HCT116 (cell line): ENCODE results near the gene IL1R2. TPM values are rescaled to one million over a fixed set of nuclear protein-coding genes. Genes with fewer than 3 reads are reported as not detected.

Experiments
- ATAC-seq: fragments of 200-7000 bp; cut with Tn5 transposase; 2 replicates; pipeline ENCODE4 v1.9.1; 2020; ENCODE audit warnings: mild to moderate bottlenecking, moderate library complexity
- BruUV-seq: library from RNA; stranded (reverse); fragments of 400-500 nt; replicated peaks from 2 replicates; lab custom pipeline; 2021; lab: Mats Ljungman, UMichigan
- CTCF ChIA-PET: fragments of 300-600 bp; sonication (Branson Sonifier 250); formaldehyde crosslinking; loops from one replicate; lab custom pipeline; 2021; ENCODE audit warnings: antibody characterized with exemption; lab: Charles Lee
- POLR2A ChIA-PET: fragments of 300-600, 350-600 bp; sonication (Branson Sonifier 250); formaldehyde crosslinking; loops from one replicate; lab custom pipeline; 2021; ENCODE audit warnings: antibody characterized with exemption; lab: Charles Lee
- RAD21 ChIA-PET, 2 experiments: fragments of 300-600 bp; sonication (Branson Sonifier 250); formaldehyde crosslinking; loops; one replicate each; lab custom pipeline; 2023; ENCODE audit warnings: low total read pairs in 2 of 2; ENCODE audit not compliant: uncharacterized antibody in 2 of 2, unreplicated experiment in 2 of 2, low non-redundant PET in 1 of 2; lab: Charles Lee
- DNase-seq: peaks from one replicate; pipeline ENCODE4 v3.0.0-alpha.2; 2010; ENCODE audit warnings: low read depth, low spot score
- H2AFZ ChIP-seq: fragments of 200-600 bp; shearing (Covaris generic), sonication (generic); 2 replicates; pipeline ENCODE4 v1.6.1; 2017; ENCODE audit warnings: low read depth, mixed run types, mixed read lengths, antibody characterized with exemption, low read length; ENCODE audit not compliant: poor library complexity, severe bottlenecking
- H3K27ac ChIP-seq: 2 replicates; pipeline ENCODE4 v1.5.1; 2012; ENCODE audit warnings: low read depth, low read length
- H3K27me3 ChIP-seq: fragments of 200-600 bp; sonication (generic); 2 replicates; pipeline ENCODE4 v1.6.1; 2016; ENCODE audit warnings: mixed run types, low read length, mixed read lengths; ENCODE audit not compliant: insufficient read depth
- H3K36me3 ChIP-seq, 2 experiments: fragments of 200-500 bp in 1 of 2; fragments of 200-600 bp in 1 of 2; sonication (Bioruptor generic) in 1 of 2; sonication (generic) in 1 of 2; 2 replicates each; pipeline versions ENCODE4 v1.5.1 to v1.6.1; 2014 to 2016; ENCODE audit warnings: low read length in 2 of 2, inconsistent platforms in 1 of 2, mixed read lengths in 1 of 2, mixed run types in 1 of 2; ENCODE audit not compliant: insufficient read depth in 2 of 2, control insufficient read depth in 1 of 2
- H3K4me1 ChIP-seq, 2 experiments: fragments of 200-600 bp in 1 of 2; sonication (generic) in 1 of 2; 2 replicates each; pipeline versions ENCODE4 v1.5.1 to v1.6.1; 2012 to 2017; ENCODE audit warnings: low read length in 2 of 2, inconsistent platforms in 1 of 2, mild to moderate bottlenecking in 1 of 2, mixed read lengths in 1 of 2, mixed run types in 1 of 2, moderate library complexity in 1 of 2; ENCODE audit not compliant: insufficient read depth in 2 of 2, control insufficient read depth in 1 of 2
- H3K4me2 ChIP-seq: fragments of 200-600 bp; sonication (generic); 2 replicates; pipeline ENCODE4 v1.6.1; 2017; ENCODE audit warnings: mixed run types, low read length, mixed read lengths
- H3K4me3 ChIP-seq, 2 experiments: fragments of 200-600 bp in 1 of 2; sonication (generic) in 1 of 2; replicated peaks in 1 of 2; 2 replicates each; pipeline ENCODE4 v1.5.1; 2011 to 2016; ENCODE audit warnings: low read length in 2 of 2, control low read depth in 1 of 2, low read depth in 1 of 2, mild to moderate bottlenecking in 1 of 2, mixed read lengths in 1 of 2, mixed run types in 1 of 2
- H3K79me2 ChIP-seq: fragments of 200-600 bp; sonication (generic); 2 replicates; pipeline ENCODE4 v1.6.1; 2017; ENCODE audit warnings: mild to moderate bottlenecking, mixed run types, low read length, moderate library complexity, mixed read lengths; ENCODE audit not compliant: insufficient read depth
- H3K9ac ChIP-seq: fragments of 200-600 bp; sonication (generic); 2 replicates; pipeline ENCODE4 v1.6.1; 2016; ENCODE audit warnings: low read length, mixed read lengths
- H3K9me2 ChIP-seq: fragments of 200-600 bp; sonication (generic), shearing (Covaris generic); 2 replicates; pipeline ENCODE4 v1.6.1; 2017; ENCODE audit warnings: mixed run types, mild to moderate bottlenecking, moderate library complexity; ENCODE audit not compliant: insufficient read depth
- H3K9me3 ChIP-seq, 2 experiments: fragments of 200-500 bp in 1 of 2; fragments of 200-600 bp in 1 of 2; sonication (Bioruptor generic) in 1 of 2; sonication (generic) in 1 of 2; 2 replicates each; pipeline ENCODE4 v1.6.1; 2014 to 2017; ENCODE audit warnings: low read length in 2 of 2, mixed read lengths in 2 of 2, inconsistent platforms in 1 of 2, low read depth in 1 of 2, mild to moderate bottlenecking in 1 of 2, mixed run types in 1 of 2, moderate library complexity in 1 of 2; ENCODE audit not compliant: control insufficient read depth in 1 of 2, insufficient read depth in 1 of 2
- H4K20me1 ChIP-seq: fragments of 200-600 bp; sonication (generic), shearing (Covaris generic); 2 replicates; pipeline ENCODE4 v1.6.1; 2017; ENCODE audit warnings: mixed run types, mild to moderate bottlenecking, moderate library complexity; ENCODE audit not compliant: insufficient read depth
- CBX3 ChIP-seq: IDR thresholded peaks from 2 replicates; pipeline ENCODE4 v1.6.1; 2012; ENCODE audit warnings: low read depth
- CEBPB ChIP-seq: IDR thresholded peaks from 2 replicates; pipeline ENCODE4 v1.6.1; 2012; ENCODE audit warnings: low read depth
- ELF1 ChIP-seq: IDR thresholded peaks from 2 replicates; pipeline ENCODE4 v1.6.1; 2012; ENCODE audit warnings: low read depth, borderline replicate concordance
- EZH2 ChIP-seq: fragments of 200-600 bp; sonication (generic); IDR thresholded peaks from 2 replicates; pipeline ENCODE4 v1.6.1; 2017; ENCODE audit warnings: antibody characterized with exemption, mixed run types
- EZH2phosphoT487 ChIP-seq: fragments of 200-600 bp; IDR thresholded peaks from 2 replicates; pipeline ENCODE4 v1.6.1; 2018; ENCODE audit warnings: antibody characterized with exemption, borderline replicate concordance
- FOSL1 ChIP-seq: IDR thresholded peaks from 2 replicates; pipeline ENCODE4 v1.6.1; 2012; ENCODE audit warnings: low read depth
- JUND ChIP-seq: IDR thresholded peaks from 2 replicates; pipeline ENCODE4 v1.6.1; 2012
- POLR2A ChIP-seq: IDR thresholded peaks from 2 replicates; pipeline ENCODE4 v1.7.0; 2011; ENCODE audit warnings: borderline replicate concordance; ENCODE audit not compliant: insufficient read depth, insufficient read length; ENCODE audit errors: extremely low read depth
- SIN3A ChIP-seq: IDR thresholded peaks from 2 replicates; pipeline ENCODE4 v1.6.1; 2012; ENCODE audit warnings: low read depth
- TCF7L2 ChIP-seq: IDR thresholded peaks from 2 replicates; pipeline ENCODE4 v1.7.0; 2011; ENCODE audit warnings: borderline replicate concordance, inconsistent platforms; ENCODE audit not compliant: insufficient read depth, insufficient read length; ENCODE audit errors: extremely low read depth
- YY1 ChIP-seq: IDR thresholded peaks from 2 replicates; pipeline ENCODE4 v1.6.1; 2011; ENCODE audit warnings: low read length, low read depth, moderate library complexity, mild to moderate bottlenecking; ENCODE audit not compliant: insufficient replicate concordance; ENCODE audit errors: extremely low read depth
- ZBTB33 ChIP-seq: IDR thresholded peaks from 2 replicates; pipeline ENCODE4 v1.6.1; 2011; ENCODE audit warnings: mild to moderate bottlenecking, low read length, moderate library complexity; ENCODE audit not compliant: insufficient replicate concordance; ENCODE audit errors: extremely low read depth
- ZFX ChIP-seq: fragments of 450-650 bp; IDR thresholded peaks from 2 replicates; pipeline ENCODE4 v1.6.1; 2017
- intact Hi-C: fragments of 100-400 bp; cut with micrococcal nuclease; formaldehyde crosslinking; loops from 2 replicates; pipeline ENCODE4 v1.10.0; 2022
- total RNA-seq: library from RNA; stranded (reverse); gene quantifications from one replicate; pipeline ENCODE4 v1.2.1, GENCODE V29; 2021; ENCODE audit not compliant: unreplicated experiment
- TF ChIP-seq, protein P1 (sequence below): IDR thresholded peaks from 2 replicates; pipeline ENCODE4 v1.6.1; 2012
- TF ChIP-seq, protein P2 (sequence below): IDR thresholded peaks from 2 replicates; pipeline ENCODE4 v1.6.1; 2012

The IL1R2 gene
- total RNA-seq, 1 experiment from 2014 or later, result 0.52 TPM

DNA sequence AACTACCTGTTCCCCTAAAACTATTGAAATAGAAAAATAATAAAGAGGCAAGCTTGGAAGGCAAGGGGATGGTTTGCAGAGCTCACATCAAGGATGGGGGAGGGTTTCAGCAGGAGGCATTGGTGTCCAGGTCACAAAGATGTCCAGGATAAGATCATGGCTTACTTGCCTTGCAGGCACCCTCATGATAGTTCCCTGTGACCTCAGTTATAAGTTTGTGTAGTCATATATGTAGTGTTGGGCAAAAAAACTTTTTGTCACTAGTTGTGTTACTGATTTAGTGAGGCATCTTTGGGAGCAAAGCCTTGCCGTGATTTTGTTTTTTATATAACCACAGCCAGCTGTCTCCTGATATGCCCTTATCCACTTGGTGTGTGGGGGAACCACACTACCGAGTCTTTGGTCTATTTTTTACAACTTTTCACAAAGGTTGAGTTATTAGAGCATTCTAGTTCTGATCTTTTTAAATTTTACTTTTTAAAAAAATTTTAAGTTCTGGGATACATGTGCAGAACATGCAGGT, 53.3 kb downstream of the IL1R2 start:
- Histone ChIP-seq H4K20me1 (no peaks in the 10 kb centered on the region), H3K4me3 (no peak overlapping the region), H3K9me3 (no peaks in the 10 kb centered on the region), H3K79me2 (no peaks in the 10 kb centered on the region), H2AFZ (no peak overlapping the region), H3K27ac (no peak overlapping the region), H3K36me3 (no peaks in the 10 kb centered on the region), H3K4me2 (no peak overlapping the region), H3K9me2 (no peaks in the 10 kb centered on the region), H3K4me1 (no peaks in the 10 kb centered on the region), H3K9ac (no peak overlapping the region), H3K27me3 (peaks cover 38% of the 10 kb centered on the region; the same call in 1 of the 2 replicates)
- ATAC-seq, result no peak
- intact Hi-C loops, result no loop called here
- RAD21 ChIA-PET, result no interaction called here
- CTCF ChIA-PET, result no interaction called here
- no TSS peak for BruUV-seq
- no peak for DNase-seq
- POLR2A ChIA-PET, result no interaction called here
- no peak for TF ChIP-seq JUND
- no peak for TF ChIP-seq CBX3
- TF ChIP-seq EZH2phosphoT487, result no peak
- no peak for TF ChIP-seq EZH2
- TF ChIP-seq ELF1, result no peak
- no peak for TF ChIP-seq YY1
- no peak for TF ChIP-seq SIN3A
- no peak for TF ChIP-seq FOSL1
- TF ChIP-seq, protein P1, sequence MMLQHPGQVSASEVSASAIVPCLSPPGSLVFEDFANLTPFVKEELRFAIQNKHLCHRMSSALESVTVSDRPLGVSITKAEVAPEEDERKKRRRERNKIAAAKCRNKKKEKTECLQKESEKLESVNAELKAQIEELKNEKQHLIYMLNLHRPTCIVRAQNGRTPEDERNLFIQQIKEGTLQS, result no peak
- TF ChIP-seq POLR2A, result no peak
- TF ChIP-seq ZFX, result no peak
- TF ChIP-seq ZBTB33, result no peak
- TF ChIP-seq TCF7L2, result no peak
- TF ChIP-seq, protein P2, sequence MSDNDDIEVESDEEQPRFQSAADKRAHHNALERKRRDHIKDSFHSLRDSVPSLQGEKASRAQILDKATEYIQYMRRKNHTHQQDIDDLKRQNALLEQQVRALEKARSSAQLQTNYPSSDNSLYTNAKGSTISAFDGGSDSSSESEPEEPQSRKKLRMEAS, result no peak
- no peak for TF ChIP-seq CEBPB
